GM21360 (cell line): ENCODE measurements around the gene DDR2.
A peak's percentile ranks its signal among the peaks of the same experiment; 100 is the strongest.
"Not testable (repeated sequence)": the region's sequence is repeated elsewhere in the genome, so short reads cannot be mapped to it uniquely, and the experiment has no call there.

Source experiments
- ATAC-seq: cut with Tn5 transposase; IDR thresholded peaks from one replicate; pipeline ENCODE4 v1.9.1; 2021; ENCODE audit warnings: mild to moderate bottlenecking, moderate library complexity; ENCODE audit not compliant: unreplicated experiment

Gene DDR2

DNA sequence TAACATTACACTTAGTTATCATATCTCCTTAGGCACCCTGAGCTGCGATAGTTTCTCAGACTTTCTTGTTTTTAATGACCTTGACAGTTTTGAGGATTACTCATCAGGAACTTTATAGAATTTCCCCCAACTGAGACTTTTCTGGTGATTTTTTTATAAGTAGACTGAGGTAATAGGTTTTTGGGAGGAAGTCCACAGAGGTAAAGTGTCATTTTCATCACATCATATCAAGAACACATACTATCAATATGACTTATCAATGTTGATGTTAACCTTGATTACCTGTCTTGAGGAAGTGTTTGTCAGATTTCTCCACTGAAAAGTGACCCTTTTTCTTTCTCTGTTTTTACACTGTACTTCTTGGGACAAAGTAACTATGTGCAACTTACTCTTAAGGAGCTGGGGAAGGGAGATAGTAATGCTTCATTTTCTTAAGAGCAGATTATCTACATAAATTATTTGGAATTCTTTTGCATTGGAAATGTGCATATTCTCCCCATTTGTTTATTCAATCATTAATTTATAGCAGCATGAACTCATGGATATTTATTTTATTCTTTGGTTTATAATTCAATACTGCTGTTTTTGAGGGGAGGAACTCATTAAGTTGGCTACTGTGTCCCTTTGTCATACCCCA lies 85.4 kb downstream of the DDR2 start:
- ATAC-seq: no peak

DNA sequence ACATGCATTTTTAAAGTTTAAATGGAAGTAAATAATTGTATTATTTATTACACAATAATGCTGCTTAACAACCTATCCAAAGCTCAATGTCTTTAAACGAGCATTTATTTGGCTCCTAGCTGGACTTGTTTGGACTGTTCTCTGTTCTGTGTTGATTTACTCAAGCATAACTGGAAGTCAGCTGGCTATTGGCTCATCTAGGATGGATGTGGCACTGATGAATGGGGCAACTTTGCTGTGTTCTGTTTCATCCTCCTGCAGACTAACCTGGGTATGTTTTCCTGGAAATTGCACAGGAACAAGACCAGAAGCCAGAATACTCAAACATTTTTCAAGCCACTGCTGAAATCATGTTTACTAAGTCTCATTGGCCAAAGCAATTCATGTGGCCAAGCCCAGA lies 87.4 kb downstream of the DDR2 start:
- ATAC-seq: no peak

DNA sequence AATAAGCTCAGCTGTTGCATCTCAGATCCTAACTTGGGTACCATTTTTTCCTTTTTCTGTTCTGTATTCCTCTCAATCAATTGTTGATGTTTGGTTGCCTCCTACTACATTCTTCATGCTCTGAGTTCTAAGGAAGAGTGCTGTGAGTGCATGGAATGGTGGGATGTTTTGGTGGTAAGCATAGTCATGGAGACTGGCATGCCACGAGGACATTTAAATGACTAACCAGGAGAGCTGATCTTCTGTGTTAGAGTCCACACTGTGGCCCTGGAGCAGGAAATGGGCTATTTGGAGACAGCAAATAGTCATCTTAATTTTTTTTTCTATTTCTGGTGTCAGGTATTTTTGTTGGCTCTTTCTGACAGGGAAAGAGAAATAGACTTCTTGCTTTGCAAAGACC lies 88.7 kb downstream of the DDR2 start:
- ATAC-seq: no peak

DNA sequence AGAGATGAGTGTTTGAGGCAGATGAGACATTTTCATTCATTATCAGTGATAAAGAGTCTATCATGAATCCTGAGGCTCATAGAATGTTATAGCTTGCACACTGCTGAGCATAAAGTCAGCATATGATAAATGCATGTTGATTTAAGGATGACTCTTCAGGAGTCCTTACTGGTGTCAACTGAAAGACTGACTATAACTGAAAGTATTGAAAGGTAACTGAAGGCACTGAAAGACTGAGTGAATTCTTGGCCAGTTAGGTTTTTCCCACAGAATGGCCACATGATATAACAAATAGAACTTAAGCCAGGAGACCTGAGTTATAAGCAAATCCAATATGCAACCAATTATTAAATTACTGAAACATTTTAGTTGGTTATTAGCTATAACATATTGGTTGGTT lies 89.2 kb downstream of the DDR2 start:
- no peak for ATAC-seq

DNA sequence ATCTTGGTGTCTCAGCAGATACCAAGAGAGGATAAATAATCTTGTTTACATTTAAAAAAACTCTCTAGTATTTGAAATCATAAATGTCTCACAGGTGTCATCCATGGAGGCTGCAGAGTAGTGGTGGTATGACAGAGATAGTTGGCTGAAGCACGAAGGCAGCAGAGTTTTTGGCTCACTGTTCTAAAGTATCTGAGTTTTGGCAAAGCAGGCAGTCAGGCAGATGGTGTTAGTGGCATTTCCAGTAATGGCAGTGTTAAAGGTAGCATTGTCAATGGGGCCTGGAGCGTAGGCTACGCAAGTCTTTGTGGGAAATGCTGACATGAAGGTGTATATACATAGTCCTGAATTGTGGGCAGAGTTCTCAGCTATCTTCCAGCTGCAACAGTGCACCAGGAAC lies 89.8 kb downstream of the DDR2 start:
- no peak for ATAC-seq

DNA sequence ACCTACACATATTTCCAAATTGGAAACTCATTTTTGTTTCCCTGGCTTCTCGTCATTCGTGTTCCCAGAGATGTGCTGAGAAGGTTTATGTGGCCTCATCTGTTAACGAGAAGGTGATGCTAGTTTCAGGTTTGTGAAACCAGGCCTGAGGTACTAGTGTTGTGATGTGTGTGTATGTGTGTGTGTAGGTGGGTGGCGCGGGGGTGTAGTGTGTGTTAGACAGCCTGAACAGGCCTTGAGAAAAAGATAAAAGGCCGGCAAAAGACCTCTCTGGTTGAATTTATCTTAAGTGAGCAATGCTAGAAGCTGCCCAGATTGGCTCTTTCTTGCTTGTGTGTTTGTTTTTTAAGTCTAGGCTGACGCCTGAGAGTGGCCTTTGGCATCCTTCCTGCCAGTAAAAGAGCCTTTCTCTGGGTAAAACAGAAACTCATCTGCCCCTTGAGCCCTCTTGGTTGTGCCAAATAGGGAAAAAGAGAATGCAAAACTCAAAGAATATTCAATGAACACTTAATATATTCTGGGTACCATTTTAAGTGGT lies 92.4 kb downstream of the DDR2 start:
- ATAC-seq: no peak

DNA sequence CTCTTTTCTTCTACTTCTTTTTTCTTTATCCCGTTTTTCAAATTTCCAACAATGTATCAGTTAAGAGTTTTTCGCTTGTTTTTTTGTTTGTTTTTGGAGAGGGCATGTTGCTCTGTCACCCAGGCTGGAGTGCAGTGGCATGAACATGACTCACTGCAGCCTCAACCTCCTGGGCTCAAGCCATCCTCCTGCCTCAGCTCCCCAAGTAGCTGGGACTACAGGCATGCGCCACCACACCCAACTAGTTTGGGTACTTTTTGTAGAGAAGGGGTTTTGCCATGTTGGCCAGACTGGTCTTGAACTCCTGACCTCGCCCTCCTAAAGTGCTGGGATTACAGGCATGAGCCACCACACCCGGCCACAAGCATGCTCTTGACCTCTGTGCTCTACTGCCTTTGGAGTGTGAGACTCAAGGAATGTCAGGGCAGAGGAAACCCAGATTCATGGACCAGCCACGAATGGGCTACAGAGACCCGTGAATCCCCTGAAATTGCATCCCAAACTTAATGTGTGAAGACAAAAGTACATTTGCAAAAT lies 93.1 kb downstream of the DDR2 start:
- ATAC-seq: no peak

DNA sequence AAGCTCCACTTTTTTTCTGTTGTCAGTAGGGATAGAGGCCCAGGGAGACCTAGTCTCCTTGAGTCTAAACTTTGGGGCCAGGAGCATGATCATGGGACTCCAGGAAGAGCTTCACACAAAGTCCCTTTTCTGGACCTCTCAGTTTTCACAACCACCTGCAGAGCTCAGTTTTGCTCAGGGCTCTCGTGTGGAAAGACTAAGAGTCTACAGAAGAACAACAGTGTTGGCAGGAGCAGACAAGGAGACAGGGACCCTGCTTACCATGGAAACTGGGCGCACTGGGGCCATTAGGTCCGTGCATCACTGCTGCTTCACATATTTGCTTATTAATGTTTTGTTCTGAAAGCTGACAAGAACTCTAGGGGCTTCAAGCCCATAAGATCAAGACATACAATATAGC lies 94.3 kb downstream of the DDR2 start:
- ATAC-seq: no peak

DNA sequence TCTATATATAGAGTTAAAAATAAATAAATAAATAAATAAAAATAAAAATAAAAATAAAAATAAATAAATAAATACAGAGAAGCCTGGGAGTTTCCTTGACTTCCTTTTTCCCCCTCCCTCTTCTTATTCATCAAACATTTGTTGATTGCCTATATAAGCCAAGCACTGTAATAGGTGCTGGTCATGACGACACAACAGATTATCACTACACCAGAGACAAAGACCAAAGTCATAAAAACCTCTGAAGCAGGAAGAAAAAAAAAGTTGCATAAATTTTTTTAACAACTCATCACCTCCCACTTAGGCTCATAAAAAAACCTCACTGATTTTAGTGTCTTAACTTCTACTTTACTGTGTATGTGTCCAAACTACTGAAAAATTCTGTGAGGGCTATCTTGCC lies 95.2 kb downstream of the DDR2 start:
- ATAC-seq: not testable (repeated sequence)

DNA sequence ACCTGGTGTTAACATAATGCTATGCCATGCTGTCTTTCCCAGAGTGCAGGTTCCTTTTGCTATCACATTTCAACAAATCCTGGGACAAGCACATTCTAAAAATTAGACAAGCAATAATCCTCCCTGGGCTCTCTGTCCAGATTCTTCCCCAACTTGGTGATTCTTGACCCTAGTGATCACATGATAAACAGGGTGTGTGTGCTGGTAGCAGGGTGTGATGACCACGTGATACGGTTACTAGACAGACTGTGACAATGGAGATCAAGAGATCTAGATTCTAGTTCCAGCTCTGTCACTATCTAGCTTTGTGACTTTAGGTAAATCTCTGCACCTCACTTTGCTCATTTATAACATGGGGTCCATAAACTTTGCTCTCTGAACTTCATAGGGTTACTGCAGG lies 96.3 kb downstream of the DDR2 start:
- no peak for ATAC-seq

DNA sequence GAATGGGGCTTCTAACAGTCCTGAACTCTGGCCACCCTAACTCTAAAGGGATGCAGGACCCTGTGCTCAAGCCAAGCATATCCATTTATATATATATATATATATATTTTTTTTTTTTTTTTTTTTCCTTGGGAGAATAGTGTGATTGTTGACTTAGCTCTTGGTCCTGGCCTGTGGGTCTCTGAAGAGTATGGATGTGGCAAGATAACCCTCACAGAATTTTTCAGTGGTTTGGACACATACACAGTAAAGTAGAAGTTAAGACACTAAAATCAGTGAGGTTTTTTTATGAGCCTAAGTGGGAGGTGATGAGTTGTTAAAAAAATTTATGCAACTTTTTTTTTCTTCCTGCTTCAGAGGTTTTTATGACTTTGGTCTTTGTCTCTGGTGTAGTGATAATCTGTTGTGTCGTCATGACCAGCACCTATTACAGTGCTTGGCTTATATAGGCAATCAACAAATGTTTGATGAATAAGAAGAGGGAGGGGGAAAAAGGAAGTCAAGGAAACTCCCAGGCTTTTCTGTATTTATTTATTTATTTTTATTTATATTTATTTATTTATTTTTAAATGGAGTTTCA lies 97.0 kb downstream of the DDR2 start:
- not testable (repeated sequence) for ATAC-seq

DNA sequence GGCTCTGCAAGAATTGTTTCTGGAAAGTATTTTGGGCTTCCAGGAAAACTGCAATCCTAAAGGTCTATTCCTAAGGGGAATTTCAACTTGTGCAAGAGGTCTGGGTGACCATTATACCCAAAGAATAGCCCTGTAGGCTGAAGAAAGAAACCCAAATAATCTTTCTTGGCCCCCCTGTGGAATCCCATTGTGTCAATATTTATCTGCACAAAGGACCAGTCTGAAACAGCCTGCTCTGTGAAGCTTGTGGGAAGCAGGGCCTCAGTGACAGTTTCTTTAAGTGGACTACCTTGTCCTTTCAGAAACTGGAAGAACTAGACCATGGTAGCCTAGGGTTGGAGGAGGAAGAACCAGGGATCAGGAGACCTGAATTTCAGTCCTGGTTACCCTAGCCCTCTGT lies 99.8 kb downstream of the DDR2 start:
- ATAC-seq: no peak

DNA sequence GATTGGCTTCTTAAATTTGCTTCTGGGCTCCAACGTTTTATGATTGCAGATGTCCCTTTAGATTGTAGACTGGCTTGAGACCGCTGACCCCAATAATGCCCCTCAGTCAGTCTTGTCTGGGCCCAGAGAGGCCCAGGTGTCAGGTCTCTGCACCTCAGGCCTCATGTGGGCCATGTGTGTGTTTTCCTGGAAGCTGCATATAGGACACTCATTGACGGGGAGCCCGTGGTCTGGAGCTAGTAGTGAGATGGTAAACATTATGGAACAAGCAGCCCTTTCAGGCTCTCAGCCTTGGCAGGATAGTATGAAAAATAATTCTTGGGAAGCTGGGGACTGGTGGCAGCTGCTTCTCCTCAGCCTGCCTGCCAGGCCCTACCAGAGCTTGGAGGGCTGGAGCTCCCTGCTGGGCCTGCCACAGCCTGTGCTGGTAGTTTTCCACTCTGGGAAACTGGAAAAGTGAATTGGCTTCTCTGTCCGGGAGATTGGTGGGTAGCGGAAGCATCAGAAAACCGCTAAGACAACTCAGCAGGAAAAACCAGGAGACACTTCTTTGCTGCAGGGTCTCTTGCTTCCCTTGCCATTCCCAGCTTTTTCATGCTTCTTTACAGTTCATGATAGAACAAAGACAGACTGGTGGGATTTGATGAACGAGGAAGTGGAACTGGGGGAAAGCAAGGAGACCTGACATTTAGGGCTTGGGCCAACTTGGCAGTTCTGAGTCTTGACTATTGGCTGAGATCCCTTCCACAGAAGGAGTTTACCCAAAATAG lies 100.5 kb downstream of the DDR2 start:
- no peak for ATAC-seq

DNA sequence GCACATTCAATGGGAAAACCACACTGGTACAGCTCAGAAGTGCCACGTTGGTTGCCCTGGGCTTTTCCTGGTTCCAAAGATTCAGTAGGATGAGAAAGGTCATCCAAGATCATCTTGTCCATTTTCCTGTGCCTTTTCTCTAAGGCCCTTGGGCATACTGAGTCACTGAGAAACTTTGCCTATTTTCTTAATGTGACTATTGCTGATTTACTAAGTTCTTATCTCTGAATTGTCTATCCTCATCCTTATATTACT lies 101.0 kb downstream of the DDR2 start:
- no peak for ATAC-seq

DNA sequence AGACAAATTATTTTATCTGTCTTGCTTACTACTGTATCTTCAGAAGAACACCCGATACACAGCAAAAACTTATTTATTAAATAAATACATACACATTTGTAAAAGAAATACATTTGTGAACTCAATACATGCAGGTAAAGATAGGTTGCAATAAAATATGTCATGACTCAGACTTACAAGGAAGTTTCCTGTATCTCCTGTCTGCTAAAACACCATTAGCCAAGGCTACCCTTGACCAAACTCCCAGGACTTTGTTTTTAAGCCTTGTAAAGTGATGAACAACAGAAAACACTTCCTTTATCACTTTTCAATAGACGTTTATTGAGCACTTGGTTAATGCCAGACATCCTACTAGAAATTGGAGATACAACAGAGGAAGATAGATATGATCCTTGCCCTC lies 101.8 kb downstream of the DDR2 start:
- ATAC-seq: no peak

DNA sequence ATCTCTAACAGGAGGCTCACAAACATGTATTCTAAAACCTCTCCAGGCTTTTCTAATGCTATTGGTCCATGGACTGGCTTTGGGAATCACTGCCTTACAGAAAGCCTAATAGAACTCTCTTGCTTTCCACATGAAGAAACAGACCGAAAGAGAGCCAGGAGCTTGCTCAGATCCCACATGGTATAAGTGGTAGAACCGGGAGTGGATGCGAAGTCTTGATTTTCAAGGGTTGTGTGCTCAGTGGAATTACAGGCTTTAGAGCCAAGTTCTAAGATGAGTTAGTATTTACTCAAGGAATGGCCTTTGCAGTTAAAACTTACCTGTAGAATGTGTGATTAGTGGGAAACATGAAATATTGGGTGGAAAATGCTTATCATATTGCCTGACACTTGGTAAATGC lies 103.9 kb downstream of the DDR2 start:
- no peak for ATAC-seq

DNA sequence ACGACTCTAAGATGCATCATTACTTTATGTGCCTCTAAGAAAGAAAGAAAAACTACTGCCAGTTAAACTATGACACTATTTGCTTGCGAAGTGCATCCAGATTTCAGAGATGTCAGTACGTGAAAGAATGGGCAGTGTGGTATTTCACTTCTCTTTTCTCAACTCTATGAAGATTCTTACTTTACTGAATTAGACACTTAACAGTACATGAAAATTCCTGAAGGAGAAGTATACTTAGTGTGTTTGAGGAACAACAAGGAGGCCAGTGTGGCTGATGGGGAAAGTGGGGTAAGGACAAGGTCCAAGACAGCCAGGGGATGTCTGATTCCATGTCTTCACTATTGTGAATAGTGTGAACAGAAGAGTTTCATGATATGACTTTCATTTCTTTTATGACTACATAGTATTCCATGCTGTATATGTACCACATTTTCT lies 104.4 kb downstream of the DDR2 start:
- peak; percentile 90 for ATAC-seq

DNA sequence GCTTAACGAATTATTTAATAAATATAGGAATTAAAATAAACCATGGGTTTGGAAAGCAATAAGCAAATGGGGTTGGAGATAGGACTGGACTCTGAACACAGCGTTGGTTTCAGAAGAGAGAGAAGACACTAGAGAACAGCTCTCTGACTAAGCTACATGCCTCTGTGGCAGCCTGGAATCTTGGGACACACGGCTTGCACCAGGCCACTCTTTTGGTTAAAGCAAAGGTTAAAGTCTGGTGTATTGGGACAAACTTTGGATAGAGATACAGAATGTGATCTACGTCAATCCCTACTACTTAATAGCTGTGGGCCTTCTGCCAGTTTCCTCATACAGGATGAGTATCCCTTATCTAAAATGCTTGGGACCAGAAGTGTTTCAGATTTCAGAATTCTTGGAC lies 108.5 kb downstream of the DDR2 start:
- no peak for ATAC-seq

DNA sequence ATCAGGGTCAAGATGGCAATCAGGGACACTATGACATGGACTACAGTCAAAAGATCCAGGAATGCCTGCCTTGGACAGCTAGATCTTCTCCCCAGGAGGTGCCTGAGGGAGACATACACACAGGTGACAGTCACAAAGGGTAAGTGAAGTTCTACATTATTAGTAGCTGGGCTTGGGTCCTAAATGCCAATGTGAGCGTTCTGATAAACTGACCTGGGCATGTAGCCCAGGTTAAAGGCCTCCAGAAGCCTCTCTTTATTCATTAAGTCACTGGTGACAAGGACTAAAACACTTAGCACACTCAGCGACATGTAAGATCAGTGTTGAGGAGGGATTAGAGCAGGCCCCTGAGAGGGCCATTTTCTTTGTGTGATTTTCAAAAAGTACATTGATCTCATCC lies 109.3 kb downstream of the DDR2 start:
- ATAC-seq: no peak

DNA sequence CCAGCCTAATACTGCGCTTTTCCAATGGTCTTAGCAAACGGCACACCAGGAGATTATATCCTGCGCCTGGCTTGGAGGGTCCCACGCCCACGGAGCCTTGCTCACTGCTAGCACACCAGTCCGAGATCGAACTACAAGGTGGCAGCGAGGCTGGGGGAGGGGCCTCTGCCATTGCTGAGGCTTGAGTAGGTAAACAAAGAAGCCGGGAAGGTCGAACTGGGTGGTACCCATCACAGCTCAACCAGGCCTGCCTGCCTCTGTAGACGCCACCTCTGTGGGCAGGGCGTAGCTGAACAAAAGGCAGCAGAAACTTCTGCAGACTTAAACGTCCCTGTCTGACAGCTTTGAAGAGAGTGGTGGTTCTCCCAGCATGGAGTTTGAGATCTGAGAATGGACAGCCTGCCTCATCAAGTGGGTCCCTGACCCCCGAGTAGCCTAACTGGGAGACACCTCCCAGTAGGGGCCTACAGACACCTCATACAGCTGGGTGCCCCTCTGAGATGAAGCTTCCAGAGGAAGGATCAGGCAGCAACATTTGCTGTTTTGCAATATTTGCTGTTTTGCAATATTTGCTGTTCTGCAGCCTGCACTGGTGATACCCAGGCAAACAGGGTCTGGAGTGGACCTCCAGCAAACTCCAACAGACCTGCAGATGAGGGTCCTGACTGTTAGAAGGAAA lies 114.1 kb downstream of the DDR2 start:
- not testable (repeated sequence) for ATAC-seq

DNA sequence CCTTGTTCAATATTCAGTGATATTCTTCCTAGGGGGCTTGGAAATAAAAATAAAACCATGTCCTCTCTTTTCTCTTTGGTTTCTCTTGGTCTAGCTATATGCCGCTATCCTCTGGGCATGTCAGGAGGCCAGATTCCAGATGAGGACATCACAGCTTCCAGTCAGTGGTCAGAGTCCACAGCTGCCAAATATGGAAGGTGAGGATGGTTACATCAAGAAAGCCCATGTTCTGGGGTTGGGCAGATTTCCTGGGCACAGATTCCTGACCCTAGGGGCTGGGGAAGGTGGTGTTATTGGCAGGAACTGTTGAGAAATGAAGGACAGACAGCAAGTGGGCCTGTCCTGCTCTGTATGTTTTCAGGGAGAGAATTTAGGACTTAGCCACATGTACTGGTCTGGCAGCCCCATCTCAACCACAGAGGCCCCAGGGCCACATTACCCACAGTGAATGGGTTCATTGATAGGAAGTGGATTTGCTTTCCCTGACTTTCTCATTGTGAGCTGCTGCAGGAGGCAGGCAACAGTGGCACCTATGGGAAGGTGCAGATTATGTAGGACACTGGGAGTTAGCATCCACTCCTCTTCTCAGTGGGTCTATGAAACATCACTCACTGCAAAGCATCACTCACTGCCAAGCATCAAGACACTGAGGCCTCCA lies 120.9 kb downstream of the DDR2 start:
- no peak for ATAC-seq
